Adrenal gland (tissue), 12 donors: ENCODE data around the gene GRK6. TPM values are rescaled to one million over a fixed set of nuclear protein-coding genes. Genes with fewer than 3 reads are reported as not detected.
A peak's percentile ranks its signal among the peaks of the same experiment; 100 is the strongest.

Experiments
- DNase-seq, 7 donors: peaks; one replicate each; pipeline ENCODE4 v3.0.0-alpha.2; 2019 to 2020
- H3K27ac ChIP-seq, 5 donors: fragments of 200-600 bp; sonication (generic) in 4 of 5; 1 replicate in 3 of 5; 2 replicates in 2 of 5; pipeline versions ENCODE4 v1.5.1 to v1.8.0; 2016 to 2020; ENCODE audit warnings: mild to moderate bottlenecking in 1 of 5
- H3K27me3 ChIP-seq: fragments of 200-600 bp; 2 replicates; pipeline ENCODE4 v1.8.0; 2021
- H3K36me3 ChIP-seq, 2 donors: fragments of 200-600 bp; replicated peaks in 1 of 2; 1 replicate in 1 of 2; 2 replicates in 1 of 2; pipeline versions ENCODE4 v1.5.1 to v1.8.0; 2018 to 2022
- H3K4me1 ChIP-seq, 2 donors: fragments of 200-600 bp; replicated peaks in 1 of 2; 1 replicate in 1 of 2; 2 replicates in 1 of 2; pipeline versions ENCODE4 v1.5.1 to v1.8.0; 2018 to 2021
- H3K4me3 ChIP-seq, 4 donors: fragments of 200-600 bp; sonication (generic) in 3 of 4; one replicate each; pipeline ENCODE4 v1.5.1; 2016 to 2018
- H3K9me3 ChIP-seq, 3 donors: fragments of 200-600 bp; sonication (generic) in 1 of 3; replicated peaks in 1 of 3; 1 replicate in 2 of 3; 2 replicates in 1 of 3; pipeline versions ENCODE4 v1.5.1 to v1.8.0; 2016 to 2021
- CTCF ChIP-seq, 6 experiments: fragments of 450-650 bp in 4 of 6; fragments of 200-600 bp in 2 of 6; sonication (generic) in 1 of 6; IDR thresholded peaks; 1 replicate in 5 of 6; 2 replicates in 1 of 6; pipeline versions ENCODE4 v1.5.1 to v1.8.0; 2016 to 2021; ENCODE audit warnings: antibody characterized with exemption in 6 of 6, mild to moderate bottlenecking in 2 of 6, moderate library complexity in 1 of 6
- POLR2A ChIP-seq, 2 donors: fragments of 450-650 bp; IDR thresholded peaks; one replicate each; pipeline ENCODE4 v1.6.1; 2017; ENCODE audit warnings: antibody characterized with exemption in 2 of 2, mild to moderate bottlenecking in 2 of 2, moderate library complexity in 1 of 2
- WGBS, 4 donors: extraction: QIAGEN DNeasy Blood & Tissue Kit in 2 of 4; methylation state at CpG; one replicate each; pipeline versions ENCODE4 v1.1.5 to v1.1.7; 2013 to 2017; 5-methylcytosine and 5-hydroxymethylcytosine counted together
- intact Hi-C, 2 donors: fragments of 100-400 bp; cut with DNase I; formaldehyde crosslinking; loops; one replicate each; pipeline versions ENCODE4 v1.14.1 to v1.15.0; 2022 to 2023
- polyA plus RNA-seq, 3 donors: library from polyadenylated mRNA; stranded (reverse); fragments of 200-250 nt in 2 of 3; fragments of 350-450 nt in 1 of 3; fragmentation: Illumina TruSeq in 1 of 3; extraction: RNeasy Lipid Tissue Mini Kit (QIAGEN cat#74804) in 1 of 3; gene quantifications; one replicate each; pipeline ENCODE4 v1.2.3, GENCODE V29; 2013 to 2014
- total RNA-seq, 9 donors: library from RNA; depleted of rRNA in 4 of 9; stranded (reverse); fragments of >200 nt in 4 of 9; fragments of 120-200 nt in 1 of 9; fragmentation: NEBNext Ultra II Directional in 1 of 9; extraction: Animal tissue kit (Norgen Biotek cat#: 25700) in 1 of 9; gene quantifications; one replicate each; pipeline versions ENCODE4 v1.1.0 to v1.2.4, GENCODE V29; 2013 to 2023
- donor health status: healthy with polysubstance abuse.
- donor health status: Bipolar disorder and iron deficiency.
- donor health status: DM: yes; HTN: yes; CAD: no.
- donor health status: DM: no; HTN: no; CAD: no.
- donor health status: DM: no; HTN: no; CAD: no.
- donor health status: DM: yes; HTN: yes; CAD: no.

The GRK6 gene
- total and polyA plus RNA-seq, 12 donors, result 3.5 to 31.9 (median 21.7) TPM

- intact Hi-C loops, result loop anchor here (5.0 to 10.0 kb wide), 4 partner anchors 43 to 144 kb away; partner anchors contain the start of gene MXD3 (in 1 of the 2)
- H3K27me3 ChIP-seq, result no peaks in the 10 kb centered on the region
- WGBS, 4 donors, result 75 to 88% (median 85%) methylated on average over 8 to 14 of the region's 14 CpGs
- H3K27ac ChIP-seq, result peak overlapping the region in 1 of 5 donors; percentile 21
- H3K4me3 ChIP-seq, result no peak overlapping the region
- peaks cover 16 to 27% of the 10 kb centered on the region in 2 donors for H3K4me1 ChIP-seq
- no peaks in the 10 kb centered on the region for H3K9me3 ChIP-seq
- DNase-seq, result peak in 1 of 7 donors; percentile 84
- no peaks in the 10 kb centered on the region for H3K36me3 ChIP-seq
- TF ChIP-seq CTCF (IDR thresholded peaks at IDR 0.05) (no peak), POLR2A (IDR thresholded peaks at IDR 0.05) (no peak)
Measured at GRCh38 chr5:177458912-177459350, 32.5 kb downstream of the GRK6 start.

GRCh38 chr5:177459357-177459756 lies 32.9 kb downstream of the GRK6 start:
- H3K9me3 ChIP-seq, result no peaks in the 10 kb centered on the region
- intact Hi-C loops, result loop anchor here (5.0 to 10.0 kb wide), 4 partner anchors 43 to 145 kb away; partner anchors contain the start of gene MXD3 (in 1 of the 2)
- H3K4me3 ChIP-seq, result no peak overlapping the region
- H3K36me3 ChIP-seq, result no peaks in the 10 kb centered on the region
- peak overlapping the region in 1 of 5 donors; percentile 21 for H3K27ac ChIP-seq
- WGBS, 4 donors, result 77 to 90% (median 86%) methylated on average over 9 to 11 of the region's 11 CpGs
- TF ChIP-seq CTCF (IDR thresholded peaks at IDR 0.05) (no peak), POLR2A (IDR thresholded peaks at IDR 0.05) (no peak)
- H3K4me1 ChIP-seq, result peaks cover 16 to 23% of the 10 kb centered on the region in 2 donors
- no peak for DNase-seq
- no peaks in the 10 kb centered on the region for H3K27me3 ChIP-seq

- 89 to 98% (median 94%) methylated on average over 21 to 28 of the region's 28 CpGs for WGBS, 4 donors
- Histone ChIP-seq H3K4me1 (peaks cover 14 to 18% of the 10 kb centered on the region in 2 donors), H3K9me3 (no peaks in the 10 kb centered on the region), H3K27ac (no peak overlapping the region), H3K36me3 (no peaks in the 10 kb centered on the region), H3K4me3 (no peak overlapping the region), H3K27me3 (no peaks in the 10 kb centered on the region)
- TF ChIP-seq POLR2A (IDR thresholded peaks at IDR 0.05) (no peak), CTCF (IDR thresholded peaks at IDR 0.05) (no peak)
- DNase-seq, result no peak
- intact Hi-C loops, result loop anchor here (5.0 to 10.0 kb wide), 4 partner anchors 42 to 145 kb away; partner anchors contain the start of gene MXD3 (in 1 of the 2)
Measured at GRCh38 chr5:177459819-177460628, 33.5 kb downstream of the GRK6 start.

- Histone ChIP-seq H3K36me3 (peaks cover 0 to 11% of the 10 kb centered on the region in 2 donors), H3K4me1 (peaks cover 0 to 3% of the 10 kb centered on the region in 2 donors), H3K27me3 (no peaks in the 10 kb centered on the region), H3K4me3 (no peak overlapping the region), H3K9me3 (no peaks in the 10 kb centered on the region), H3K27ac (peak overlapping the region in 2 of 5 donors; percentile 8 to 74)
- intact Hi-C loops, result no loop called here
- peak in 2 of 7 donors; percentile 25 to 53 for DNase-seq
- 66 to 84% (median 71%) methylated on average over 17 to 27 of the region's 27 CpGs for WGBS, 4 donors
- TF ChIP-seq CTCF (IDR thresholded peaks at IDR 0.05), result no peak
- no peak for TF ChIP-seq POLR2A (IDR thresholded peaks at IDR 0.05)
Measured at GRCh38 chr5:177462021-177462670, 35.7 kb downstream of the GRK6 start.
